ENCODE measurements around the gene ACP2.
A peak's percentile ranks its signal among the peaks of the same experiment; 100 is the strongest.

ACP2 gene

GRCh38 chr11:47271961-47272661 is 23.5 kb upstream of the ACP2 start:
- H3K27ac Mint-ChIP-seq: no peak overlapping the region

GRCh38 chr11:47271328-47271727 is 22.7 kb upstream of the ACP2 start:
- peak overlapping the region; percentile 99 for H3K27ac Mint-ChIP-seq
- H3K36me3 Mint-ChIP-seq: peaks cover 16% of the 10 kb centered on the region
- H3K4me3 Mint-ChIP-seq: peak overlapping the region; percentile 77
- H3K9me3 Mint-ChIP-seq: no peaks in the 10 kb centered on the region
- ATAC-seq: no peak
- H3K4me1 Mint-ChIP-seq: peaks cover 43% of the 10 kb centered on the region
- H3K27me3 Mint-ChIP-seq: no peaks in the 10 kb centered on the region

More at GRCh38 chr11:47271961-47272661, 23.5 kb upstream of the ACP2 start:
- Mint-ChIP-seq H3K27me3 (no peaks in the 10 kb centered on the region), H3K36me3 (peaks cover 20% of the 10 kb centered on the region), H3K4me1 (peaks cover 43% of the 10 kb centered on the region), H3K9me3 (no peaks in the 10 kb centered on the region), H3K4me3 (peak overlapping the region; percentile 38)
- no peak for ATAC-seq

- Mint-ChIP-seq H3K4me1 (peaks cover 43% of the 10 kb centered on the region), H3K9me3 (no peaks in the 10 kb centered on the region), H3K4me3 (peak overlapping the region; percentile 91), H3K27me3 (no peaks in the 10 kb centered on the region), H3K27ac (peak overlapping the region; percentile 99), H3K36me3 (peaks cover 9% of the 10 kb centered on the region)
- ATAC-seq: no peak
Measured at GRCh38 chr11:47270331-47271271, 22.0 kb upstream of the ACP2 start.

DNA sequence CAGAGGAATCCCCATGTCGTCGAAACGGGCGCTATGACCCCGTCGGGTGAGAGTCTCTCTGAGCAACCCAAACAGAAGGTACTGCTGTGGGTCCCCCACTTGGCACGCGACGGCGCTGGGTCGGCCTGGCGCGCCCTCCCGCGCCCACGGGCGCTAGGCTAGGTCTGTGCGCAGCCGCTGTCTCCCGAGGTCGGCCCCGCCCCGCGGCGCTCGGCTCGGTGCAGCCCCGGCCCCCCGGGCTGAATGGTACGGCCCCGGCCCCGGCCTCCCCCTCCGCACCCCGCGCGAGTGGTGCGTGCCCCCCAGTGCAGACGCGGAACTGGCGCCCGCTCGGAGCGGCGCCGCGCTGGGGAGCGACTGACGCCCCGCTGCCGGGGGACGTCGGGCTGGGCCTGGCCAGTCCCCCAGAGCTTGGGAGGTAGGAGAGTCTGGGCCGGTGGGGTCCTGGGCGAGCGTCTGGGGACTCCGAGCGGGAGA is 21.3 kb upstream of the ACP2 start, which contains the start of gene MADD:
Gene MADD, plus strand, starts transcription at position 305 of the 477 bp plus-strand sequence.
- Mint-ChIP-seq H3K36me3 (peaks cover 7% of the 10 kb centered on the region), H3K27ac (peak within 1 kb of the TSS; percentile 99), H3K4me1 (peaks cover 43% of the 10 kb centered on the region), H3K27me3 (no peaks in the 10 kb centered on the region), H3K9me3 (no peaks in the 10 kb centered on the region), H3K4me3 (peak within 1 kb of the TSS; percentile 91)
- ATAC-seq: peak; percentile 95

- Mint-ChIP-seq H3K9me3 (no peaks in the 10 kb centered on the region), H3K4me3 (peak overlapping the region; percentile 91), H3K27ac (peak overlapping the region; percentile 99), H3K27me3 (no peaks in the 10 kb centered on the region), H3K36me3 (peaks cover under 1% of the 10 kb centered on the region), H3K4me1 (peaks cover 38% of the 10 kb centered on the region)
- ATAC-seq: peak; percentile 86
Measured at GRCh38 chr11:47269002-47269828, 20.6 kb upstream of the ACP2 start.

- no peak for ATAC-seq
- Mint-ChIP-seq H3K27ac (peak overlapping the region; percentile 99), H3K4me1 (peaks cover 38% of the 10 kb centered on the region), H3K4me3 (peak overlapping the region; percentile 91), H3K36me3 (no peaks in the 10 kb centered on the region), H3K27me3 (no peaks in the 10 kb centered on the region), H3K9me3 (no peaks in the 10 kb centered on the region)
Measured at GRCh38 chr11:47268448-47269001, 19.9 kb upstream of the ACP2 start.

GRCh38 chr11:47267876-47268275 is 19.3 kb upstream of the ACP2 start:
- Mint-ChIP-seq H3K27me3 (no peaks in the 10 kb centered on the region), H3K4me1 (peaks cover 36% of the 10 kb centered on the region), H3K9me3 (no peaks in the 10 kb centered on the region), H3K27ac (peak overlapping the region; percentile 99), H3K36me3 (no peaks in the 10 kb centered on the region), H3K4me3 (no peak overlapping the region)
- no peak for ATAC-seq

- Mint-ChIP-seq H3K27ac (no peak overlapping the region), H3K27me3 (no peaks in the 10 kb centered on the region), H3K9me3 (no peaks in the 10 kb centered on the region), H3K4me1 (peaks cover 15% of the 10 kb centered on the region), H3K36me3 (no peaks in the 10 kb centered on the region), H3K4me3 (no peak overlapping the region)
- ATAC-seq: no peak
Measured at GRCh38 chr11:47264521-47264920, 15.9 kb upstream of the ACP2 start.

DNA sequence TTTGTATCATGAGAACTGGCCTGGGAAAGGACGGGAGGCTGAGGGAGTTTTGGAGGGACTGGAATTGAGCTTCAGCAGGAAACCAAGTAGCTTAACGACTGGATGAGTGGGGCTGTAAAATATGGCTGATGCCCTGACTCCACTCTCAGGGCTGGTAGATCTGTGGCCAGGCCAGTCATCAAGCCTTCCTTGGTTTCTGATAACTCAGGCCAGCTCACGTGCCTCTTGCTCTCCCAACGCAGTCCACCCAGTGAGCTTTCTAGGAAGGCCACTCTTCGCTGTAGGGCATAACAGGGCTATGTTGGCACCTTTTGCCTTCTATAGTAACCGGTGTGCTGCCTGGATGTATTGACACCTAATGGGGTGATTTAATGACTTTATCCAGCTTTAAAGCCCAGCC is 15.5 kb upstream of the ACP2 start:
- Mint-ChIP-seq H3K36me3 (no peaks in the 10 kb centered on the region), H3K27ac (no peak overlapping the region), H3K9me3 (no peaks in the 10 kb centered on the region), H3K4me3 (no peak overlapping the region), H3K27me3 (no peaks in the 10 kb centered on the region), H3K4me1 (peaks cover 17% of the 10 kb centered on the region)
- no peak for ATAC-seq

DNA sequence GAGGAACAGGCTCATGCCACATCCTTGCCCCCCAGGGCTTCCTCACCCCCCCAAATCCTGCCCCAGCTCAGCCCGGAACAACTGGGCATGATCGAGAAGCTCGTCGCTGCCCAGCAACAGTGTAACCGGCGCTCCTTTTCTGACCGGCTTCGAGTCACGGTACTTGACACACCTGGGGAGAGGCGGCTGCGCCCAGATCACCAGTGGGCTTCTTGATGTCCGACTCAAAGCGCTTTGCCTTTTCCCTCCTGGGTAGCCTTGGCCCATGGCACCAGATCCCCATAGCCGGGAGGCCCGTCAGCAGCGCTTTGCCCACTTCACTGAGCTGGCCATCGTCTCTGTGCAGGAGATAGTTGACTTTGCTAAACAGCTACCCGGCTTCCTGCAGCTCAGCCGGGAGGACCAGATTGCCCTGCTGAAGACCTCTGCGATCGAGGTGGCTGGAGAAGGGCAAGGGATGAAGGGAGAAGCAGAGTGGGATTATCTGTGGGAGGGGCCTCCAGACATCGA is 12.7 kb upstream of the ACP2 start:
- Mint-ChIP-seq H3K9me3 (no peaks in the 10 kb centered on the region), H3K27me3 (no peaks in the 10 kb centered on the region), H3K36me3 (no peaks in the 10 kb centered on the region), H3K27ac (no peak overlapping the region), H3K4me1 (peaks cover 18% of the 10 kb centered on the region), H3K4me3 (no peak overlapping the region)
- no peak for ATAC-seq

DNA sequence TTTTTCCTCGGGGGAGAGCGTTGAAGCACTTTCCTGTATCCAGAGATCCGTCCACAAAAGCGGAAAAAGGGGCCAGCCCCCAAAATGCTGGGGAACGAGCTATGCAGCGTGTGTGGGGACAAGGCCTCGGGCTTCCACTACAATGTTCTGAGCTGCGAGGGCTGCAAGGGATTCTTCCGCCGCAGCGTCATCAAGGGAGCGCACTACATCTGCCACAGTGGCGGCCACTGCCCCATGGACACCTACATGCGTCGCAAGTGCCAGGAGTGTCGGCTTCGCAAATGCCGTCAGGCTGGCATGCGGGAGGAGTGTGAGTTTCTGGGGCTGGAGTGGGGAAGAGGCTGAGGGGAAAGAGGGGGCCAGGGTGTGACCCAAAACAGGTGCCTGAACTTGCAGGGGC is 11.8 kb upstream of the ACP2 start:
- Mint-ChIP-seq H3K4me1 (peaks cover 18% of the 10 kb centered on the region), H3K9me3 (no peaks in the 10 kb centered on the region)

GRCh38 chr11:47259232-47259977 is 10.8 kb upstream of the ACP2 start:
- Mint-ChIP-seq H3K4me3 (no peak overlapping the region), H3K27me3 (no peaks in the 10 kb centered on the region), H3K27ac (peak overlapping the region; percentile 32), H3K36me3 (no peaks in the 10 kb centered on the region), H3K9me3 (no peaks in the 10 kb centered on the region), H3K4me1 (peaks cover 18% of the 10 kb centered on the region)
- peak; percentile 72 for ATAC-seq

More for the DNA sequence above, 11.8 kb upstream of the ACP2 start:
- H3K27ac Mint-ChIP-seq: no peak overlapping the region
- H3K27me3 Mint-ChIP-seq: no peaks in the 10 kb centered on the region
- ATAC-seq: no peak
- no peaks in the 10 kb centered on the region for H3K36me3 Mint-ChIP-seq
- H3K4me3 Mint-ChIP-seq: no peak overlapping the region

DNA sequence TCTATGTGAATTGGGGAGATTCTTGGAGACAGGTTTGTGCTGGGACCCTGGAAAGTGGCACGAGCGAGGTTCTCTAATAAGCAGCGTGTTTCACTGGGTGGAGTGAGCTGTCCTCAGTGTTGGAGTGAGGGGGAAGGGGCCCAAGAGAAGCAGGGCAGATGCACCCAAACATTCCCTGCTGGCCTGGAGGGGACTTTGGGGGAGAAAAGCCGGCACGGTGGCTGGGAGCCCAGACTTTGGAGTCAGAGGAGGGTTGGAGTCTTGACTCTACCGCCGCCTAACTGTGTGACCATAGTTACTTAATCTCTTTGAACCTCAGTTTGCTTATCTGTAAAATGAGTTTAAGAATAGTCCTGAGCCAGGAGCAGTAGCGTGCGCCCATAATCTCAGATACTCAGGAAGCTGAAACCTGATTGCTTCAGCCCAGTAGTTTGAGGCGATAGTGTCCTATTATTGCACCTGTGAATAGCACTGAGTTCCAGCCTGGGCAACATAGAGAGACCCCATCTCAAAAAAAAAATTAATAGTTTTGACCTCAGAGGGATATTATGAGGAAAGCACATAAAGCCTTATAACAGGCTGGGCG is 9.8 kb upstream of the ACP2 start:
- no peaks in the 10 kb centered on the region for H3K27me3 Mint-ChIP-seq
- no peak overlapping the region for H3K4me3 Mint-ChIP-seq
- peak overlapping the region; percentile 10 for H3K27ac Mint-ChIP-seq
- ATAC-seq: no peak
- no peaks in the 10 kb centered on the region for H3K36me3 Mint-ChIP-seq
- peaks cover 18% of the 10 kb centered on the region for H3K4me1 Mint-ChIP-seq
- H3K9me3 Mint-ChIP-seq: no peaks in the 10 kb centered on the region

Measured in stimulated activated memory B cell treated with anti-CD40 and anti-IgM and Interleukin-4, amounts not matched to agents 10 μg/mL and 1 μg/mL and 100 μg/mL, for 72 hours (primary cell).